WTC11 (cell line): Measurements from ENCODE around the gene AGBL2.

Source experiments
- CREM ChIP-seq: sonication (generic); formaldehyde crosslinking; IDR thresholded peaks from 2 replicates; pipeline ENCODE4 v1.8.1; 2022; ENCODE audit warnings: mild to moderate bottlenecking, missing genetic modification reagents, moderate library complexity
- NFYB ChIP-seq: sonication (generic); formaldehyde crosslinking; conservative IDR thresholded peaks from 2 replicates; pipeline ENCODE4 v1.8.0; 2022; ENCODE audit warnings: low read depth, missing genetic modification reagents
- SMAD3 ChIP-seq: sonication (generic); formaldehyde crosslinking; IDR thresholded peaks from 2 replicates; pipeline ENCODE4 v1.8.0; 2022; ENCODE audit warnings: missing genetic modification reagents, mild to moderate bottlenecking, borderline replicate concordance
- ZBTB21 ChIP-seq: sonication (generic); formaldehyde crosslinking; IDR thresholded peaks from 2 replicates; pipeline ENCODE4 v1.8.1; 2023; ENCODE audit warnings: mild to moderate bottlenecking, missing genetic modification reagents, borderline replicate concordance
- ZNF121 ChIP-seq: sonication (generic); formaldehyde crosslinking; IDR thresholded peaks from 2 replicates; pipeline ENCODE4 v1.8.0; 2023; ENCODE audit warnings: missing genetic modification reagents
- TF ChIP-seq, protein P1 (sequence below): sonication (generic); formaldehyde crosslinking; conservative IDR thresholded peaks from 2 replicates; pipeline ENCODE4 v1.8.1; 2022; ENCODE audit warnings: mild to moderate bottlenecking, missing genetic modification reagents
- TF ChIP-seq, protein P2 (sequence below): fragments of 200-600 bp; IDR thresholded peaks from 2 replicates; pipeline ENCODE4 v1.8.0; 2022; ENCODE audit warnings: antibody characterized with exemption
- TF ChIP-seq, protein P3 (sequence below): sonication (generic); formaldehyde crosslinking; IDR thresholded peaks from 2 replicates; pipeline ENCODE4 v1.8.1; 2022; ENCODE audit warnings: mild to moderate bottlenecking, moderate library complexity, missing genetic modification reagents
- TF ChIP-seq, protein P4 (sequence below): sonication (generic); formaldehyde crosslinking; IDR thresholded peaks from 2 replicates; pipeline ENCODE4 v1.8.0; 2022; ENCODE audit warnings: mild to moderate bottlenecking, missing genetic modification reagents
- TF ChIP-seq, protein P5 (sequence below): sonication (generic); formaldehyde crosslinking; IDR thresholded peaks from 2 replicates; pipeline ENCODE4 v1.8.1; 2023; ENCODE audit warnings: mild to moderate bottlenecking, moderate library complexity, missing genetic modification reagents

DNA sequence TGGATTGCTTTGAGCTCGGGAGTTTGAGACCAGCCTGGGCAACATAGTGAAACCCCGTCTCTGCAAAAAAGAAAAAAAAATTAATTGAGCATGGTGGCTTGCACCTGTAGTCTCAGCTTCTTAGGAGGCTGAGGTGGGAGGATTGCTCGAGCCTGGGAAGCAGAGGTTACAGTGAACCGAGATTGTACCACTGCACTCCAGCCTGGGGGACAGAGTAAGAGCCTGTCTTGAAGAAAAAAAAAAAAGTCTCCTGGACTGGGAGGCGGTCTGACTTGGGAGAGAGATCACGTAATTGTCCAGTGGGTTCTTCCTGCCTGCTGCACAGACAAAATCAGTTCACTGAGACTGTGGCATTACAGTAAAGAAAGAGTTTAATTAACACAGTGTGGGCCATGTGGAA, 69.7 kb downstream of the AGBL2 start:
- TF ChIP-seq, protein P1, sequence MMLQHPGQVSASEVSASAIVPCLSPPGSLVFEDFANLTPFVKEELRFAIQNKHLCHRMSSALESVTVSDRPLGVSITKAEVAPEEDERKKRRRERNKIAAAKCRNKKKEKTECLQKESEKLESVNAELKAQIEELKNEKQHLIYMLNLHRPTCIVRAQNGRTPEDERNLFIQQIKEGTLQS, result no peak
- TF ChIP-seq, protein P2, sequence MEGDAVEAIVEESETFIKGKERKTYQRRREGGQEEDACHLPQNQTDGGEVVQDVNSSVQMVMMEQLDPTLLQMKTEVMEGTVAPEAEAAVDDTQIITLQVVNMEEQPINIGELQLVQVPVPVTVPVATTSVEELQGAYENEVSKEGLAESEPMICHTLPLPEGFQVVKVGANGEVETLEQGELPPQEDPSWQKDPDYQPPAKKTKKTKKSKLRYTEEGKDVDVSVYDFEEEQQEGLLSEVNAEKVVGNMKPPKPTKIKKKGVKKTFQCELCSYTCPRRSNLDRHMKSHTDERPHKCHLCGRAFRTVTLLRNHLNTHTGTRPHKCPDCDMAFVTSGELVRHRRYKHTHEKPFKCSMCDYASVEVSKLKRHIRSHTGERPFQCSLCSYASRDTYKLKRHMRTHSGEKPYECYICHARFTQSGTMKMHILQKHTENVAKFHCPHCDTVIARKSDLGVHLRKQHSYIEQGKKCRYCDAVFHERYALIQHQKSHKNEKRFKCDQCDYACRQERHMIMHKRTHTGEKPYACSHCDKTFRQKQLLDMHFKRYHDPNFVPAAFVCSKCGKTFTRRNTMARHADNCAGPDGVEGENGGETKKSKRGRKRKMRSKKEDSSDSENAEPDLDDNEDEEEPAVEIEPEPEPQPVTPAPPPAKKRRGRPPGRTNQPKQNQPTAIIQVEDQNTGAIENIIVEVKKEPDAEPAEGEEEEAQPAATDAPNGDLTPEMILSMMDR, result no peak
- no peak for TF ChIP-seq NFYB (CRISPR knock-in tag)
- TF ChIP-seq CREM (CRISPR knock-in tag), result no peak
- TF ChIP-seq, protein P3, sequence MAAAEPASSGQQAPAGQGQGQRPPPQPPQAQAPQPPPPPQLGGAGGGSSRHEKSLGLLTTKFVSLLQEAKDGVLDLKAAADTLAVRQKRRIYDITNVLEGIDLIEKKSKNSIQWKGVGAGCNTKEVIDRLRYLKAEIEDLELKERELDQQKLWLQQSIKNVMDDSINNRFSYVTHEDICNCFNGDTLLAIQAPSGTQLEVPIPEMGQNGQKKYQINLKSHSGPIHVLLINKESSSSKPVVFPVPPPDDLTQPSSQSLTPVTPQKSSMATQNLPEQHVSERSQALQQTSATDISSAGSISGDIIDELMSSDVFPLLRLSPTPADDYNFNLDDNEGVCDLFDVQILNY (CRISPR knock-in tag), result no peak
- no peak for TF ChIP-seq ZBTB21 (CRISPR knock-in tag)
- TF ChIP-seq, protein P4, sequence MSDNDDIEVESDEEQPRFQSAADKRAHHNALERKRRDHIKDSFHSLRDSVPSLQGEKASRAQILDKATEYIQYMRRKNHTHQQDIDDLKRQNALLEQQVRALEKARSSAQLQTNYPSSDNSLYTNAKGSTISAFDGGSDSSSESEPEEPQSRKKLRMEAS (CRISPR knock-in tag), result no peak
- TF ChIP-seq, protein P5, sequence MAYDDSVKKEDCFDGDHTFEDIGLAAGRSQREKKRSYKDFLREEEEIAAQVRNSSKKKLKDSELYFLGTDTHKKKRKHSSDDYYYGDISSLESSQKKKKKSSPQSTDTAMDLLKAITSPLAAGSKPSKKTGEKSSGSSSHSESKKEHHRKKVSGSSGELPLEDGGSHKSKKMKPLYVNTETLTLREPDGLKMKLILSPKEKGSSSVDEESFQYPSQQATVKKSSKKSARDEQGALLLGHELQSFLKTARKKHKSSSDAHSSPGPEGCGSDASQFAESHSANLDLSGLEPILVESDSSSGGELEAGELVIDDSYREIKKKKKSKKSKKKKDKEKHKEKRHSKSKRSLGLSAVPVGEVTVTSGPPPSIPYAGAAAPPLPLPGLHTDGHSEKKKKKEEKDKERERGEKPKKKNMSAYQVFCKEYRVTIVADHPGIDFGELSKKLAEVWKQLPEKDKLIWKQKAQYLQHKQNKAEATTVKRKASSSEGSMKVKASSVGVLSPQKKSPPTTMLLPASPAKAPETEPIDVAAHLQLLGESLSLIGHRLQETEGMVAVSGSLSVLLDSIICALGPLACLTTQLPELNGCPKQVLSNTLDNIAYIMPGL (CRISPR knock-in tag), result no peak
- no peak for TF ChIP-seq ZNF121
- TF ChIP-seq SMAD3 (CRISPR knock-in tag), result no peak
